Globus pallidus (tissue), 1 donor: Measurements from ENCODE around the gene EGFL8.

ENCODE experiments used
- DNase-seq: peaks from one replicate; pipeline ENCODE4 v3.0.0-alpha.2; 2015; ENCODE audit warnings: low spot score

Gene EGFL8

DNA sequence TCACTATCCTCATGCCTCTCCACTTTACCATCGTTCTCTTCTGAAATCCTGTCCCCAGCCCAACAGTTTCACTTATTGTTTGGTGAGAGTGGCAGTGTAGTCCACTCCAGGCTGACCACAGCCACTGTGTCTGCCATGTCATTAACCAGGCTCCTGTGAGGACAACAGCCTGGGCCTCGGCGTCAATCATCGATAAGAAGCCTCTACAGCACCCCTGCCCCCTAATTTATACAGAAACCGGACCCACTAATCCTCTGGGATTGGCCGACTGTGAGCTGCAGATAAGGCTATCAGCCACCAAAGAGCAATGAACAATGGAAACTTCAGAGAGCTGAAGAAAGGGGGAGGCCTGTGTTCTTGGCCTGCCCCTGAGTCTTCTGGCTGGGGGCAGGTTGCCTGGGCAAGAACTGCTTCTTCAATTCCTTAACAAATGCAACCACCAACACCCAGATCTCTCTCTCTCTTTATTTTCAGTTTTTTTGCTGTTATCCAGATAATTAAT lies 3.4 kb downstream of the EGFL8 start:
- DNase-seq = no peak

DNA sequence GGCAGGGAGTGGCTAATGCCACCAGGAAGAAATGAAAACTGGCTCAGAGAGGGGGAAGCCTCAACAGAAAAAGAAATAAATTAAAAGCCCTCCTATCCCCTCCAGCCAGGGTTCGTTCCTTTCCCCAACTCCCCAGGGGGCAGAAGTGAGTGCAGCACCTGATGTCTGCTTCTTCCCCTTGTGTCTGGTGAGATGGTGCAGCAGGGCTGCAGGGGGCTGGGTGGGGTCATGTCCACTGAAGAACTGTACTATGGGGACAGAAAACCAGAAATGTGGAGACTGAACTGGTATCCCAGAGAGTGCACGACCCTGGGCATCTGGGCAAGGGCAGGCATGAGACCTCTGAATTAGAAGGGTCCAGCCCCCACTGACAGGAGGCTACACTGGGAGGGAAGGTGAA lies 4.0 kb downstream of the EGFL8 start:
- DNase-seq = no peak

GRCh38 chr6:32168807-32169591 lies 4.6 kb downstream of the EGFL8 start:
- no peak for DNase-seq

GRCh38 chr6:32170294-32170693 lies 5.9 kb downstream of the EGFL8 start:
- no peak for DNase-seq

- DNase-seq = no peak
Observed at GRCh38 chr6:32171234-32171633, 6.8 kb downstream of the EGFL8 start.

GRCh38 chr6:32173051-32173727 lies 8.8 kb downstream of the EGFL8 start:
- no peak for DNase-seq

DNA sequence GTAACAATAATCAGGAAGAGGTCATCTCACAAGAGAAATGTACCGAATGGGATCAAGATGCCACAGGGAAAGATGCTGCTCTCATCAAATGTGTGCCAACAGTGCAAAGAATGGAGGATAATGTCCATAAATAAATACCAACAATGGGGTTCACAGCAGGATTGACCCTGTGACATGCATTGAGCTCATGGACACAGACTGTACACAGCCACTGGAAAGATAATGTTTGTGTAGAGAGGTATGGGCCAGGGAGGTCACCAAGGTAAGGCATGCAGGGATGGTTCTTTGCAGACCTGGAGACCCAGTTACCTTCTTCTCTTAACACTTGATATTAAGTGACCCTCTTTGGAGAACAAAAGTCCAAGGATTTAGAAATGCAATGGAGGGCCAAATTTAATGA lies 10.0 kb downstream of the EGFL8 start:
- no peak for DNase-seq

GRCh38 chr6:32175322-32175710 lies 10.9 kb downstream of the EGFL8 start:
- DNase-seq = no peak

DNA sequence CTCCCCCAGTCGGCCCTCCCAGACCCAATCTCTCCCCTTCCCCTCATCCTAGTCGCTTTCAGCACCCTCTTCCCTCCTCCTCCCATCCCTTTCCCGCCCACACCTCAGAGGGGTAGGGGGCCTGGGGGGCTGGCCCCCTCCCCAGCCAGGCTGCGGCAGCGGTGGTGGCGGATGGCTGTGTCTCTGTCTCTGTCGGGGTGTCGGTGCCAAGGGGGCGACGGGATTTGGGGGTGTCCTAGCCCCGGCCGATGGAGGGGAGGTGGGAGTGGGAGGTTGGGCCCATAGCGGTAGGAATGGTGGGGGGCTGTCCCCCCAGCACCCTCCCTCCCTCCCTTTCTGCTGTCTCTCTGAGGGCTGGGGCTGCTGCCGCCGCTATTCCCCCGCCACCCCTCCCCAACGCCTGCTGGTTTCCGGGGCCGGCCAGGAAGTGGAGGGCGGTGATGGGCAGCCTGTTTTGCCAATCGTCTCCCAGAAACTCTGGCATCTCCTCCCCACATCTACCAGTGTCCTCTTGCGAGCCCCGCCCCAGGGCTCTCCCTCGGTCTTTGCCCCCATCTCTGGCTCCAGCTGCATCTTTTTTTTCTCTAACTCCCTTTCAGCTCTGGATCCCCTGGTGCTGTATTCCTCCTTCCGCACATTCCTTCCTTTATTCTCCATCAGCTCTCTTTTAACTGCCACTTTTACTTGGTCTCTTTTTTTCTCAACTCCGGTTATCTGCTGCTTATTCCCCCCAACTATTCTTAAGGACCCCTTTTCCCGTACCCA lies 11.5 kb downstream of the EGFL8 start, which contains the start of gene AGPAT1:
TSS of gene AGPAT1 (minus strand) at position 374 of the 765 bp plus-strand sequence. CDS start 4,588 bp downstream, outside the sequence.
- peak; percentile 99 for DNase-seq

- peak; percentile 63 for DNase-seq
Observed at GRCh38 chr6:32176476-32177182, 12.2 kb downstream of the EGFL8 start.

DNA sequence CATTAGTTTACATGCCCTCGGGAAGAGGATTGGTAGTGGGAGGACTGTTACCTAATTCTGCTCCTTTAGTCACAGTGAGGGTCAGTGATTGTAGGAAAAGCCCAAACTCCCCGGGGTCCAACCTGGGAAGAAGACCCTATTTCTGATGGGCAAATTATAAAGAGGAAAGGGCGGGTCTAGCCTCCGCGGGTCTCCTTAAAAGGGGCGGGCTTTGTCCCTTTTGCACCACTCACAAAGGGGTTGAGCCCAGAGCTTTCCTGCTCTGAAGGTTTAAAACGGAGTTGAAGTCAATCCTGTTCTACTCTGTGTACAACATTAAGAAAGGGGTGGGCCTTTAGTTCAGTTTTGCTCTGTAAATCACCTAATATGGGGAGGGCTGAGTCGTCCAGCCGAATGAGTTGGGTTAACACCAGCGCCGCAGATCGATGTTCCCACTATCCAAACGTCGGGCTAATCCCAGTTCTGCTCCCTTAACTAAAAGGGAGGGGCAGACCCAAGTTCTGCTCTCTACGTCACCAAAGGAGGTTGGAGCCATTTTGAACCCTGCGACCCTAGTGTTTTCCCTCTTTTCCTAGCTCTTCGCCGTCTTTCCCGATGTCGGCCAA lies 12.9 kb downstream of the EGFL8 start:
- no peak for DNase-seq

DNA sequence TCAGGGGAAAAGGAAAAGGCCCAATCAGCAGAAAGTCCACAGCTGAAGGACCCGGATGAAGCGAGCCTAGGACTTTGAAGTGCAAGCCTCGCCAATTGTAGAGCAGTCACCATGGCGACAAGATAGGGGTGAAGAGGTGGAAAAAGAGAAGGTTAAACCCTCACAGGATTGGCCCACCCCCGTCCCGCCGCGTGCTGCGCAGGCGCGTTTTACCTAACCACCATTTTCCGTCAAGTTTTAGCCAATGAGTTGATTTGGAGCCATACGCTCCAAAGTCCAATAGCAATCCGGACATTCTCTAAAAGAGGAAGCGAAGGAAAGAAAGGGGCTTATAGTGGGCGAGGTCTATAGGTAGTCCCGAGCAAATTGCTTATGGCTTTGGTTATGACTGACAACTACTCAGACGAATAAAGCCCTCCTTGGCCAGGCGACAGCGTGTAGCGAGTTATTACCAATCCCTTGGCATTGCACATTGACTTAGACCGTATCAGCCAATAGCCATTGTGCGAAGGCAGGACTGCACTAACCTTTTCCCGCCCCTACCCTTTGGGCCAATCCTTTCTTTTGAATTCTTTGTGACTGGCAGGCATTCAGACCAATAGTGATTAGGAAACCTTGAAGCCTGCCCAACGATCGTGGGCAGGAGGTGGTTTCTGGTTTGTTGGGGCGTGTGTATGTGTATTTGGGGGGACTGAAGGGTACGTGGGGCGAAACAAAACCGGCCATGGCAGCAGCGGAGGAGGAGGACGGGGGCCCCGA lies 13.6 kb downstream of the EGFL8 start, which contains the start of gene RNF5:
TSS of gene RNF5 (plus strand) at position 618 of the 759 bp plus-strand sequence. CDS start at position 725, 107 bp downstream.
- DNase-seq = peak; percentile 100

DNA sequence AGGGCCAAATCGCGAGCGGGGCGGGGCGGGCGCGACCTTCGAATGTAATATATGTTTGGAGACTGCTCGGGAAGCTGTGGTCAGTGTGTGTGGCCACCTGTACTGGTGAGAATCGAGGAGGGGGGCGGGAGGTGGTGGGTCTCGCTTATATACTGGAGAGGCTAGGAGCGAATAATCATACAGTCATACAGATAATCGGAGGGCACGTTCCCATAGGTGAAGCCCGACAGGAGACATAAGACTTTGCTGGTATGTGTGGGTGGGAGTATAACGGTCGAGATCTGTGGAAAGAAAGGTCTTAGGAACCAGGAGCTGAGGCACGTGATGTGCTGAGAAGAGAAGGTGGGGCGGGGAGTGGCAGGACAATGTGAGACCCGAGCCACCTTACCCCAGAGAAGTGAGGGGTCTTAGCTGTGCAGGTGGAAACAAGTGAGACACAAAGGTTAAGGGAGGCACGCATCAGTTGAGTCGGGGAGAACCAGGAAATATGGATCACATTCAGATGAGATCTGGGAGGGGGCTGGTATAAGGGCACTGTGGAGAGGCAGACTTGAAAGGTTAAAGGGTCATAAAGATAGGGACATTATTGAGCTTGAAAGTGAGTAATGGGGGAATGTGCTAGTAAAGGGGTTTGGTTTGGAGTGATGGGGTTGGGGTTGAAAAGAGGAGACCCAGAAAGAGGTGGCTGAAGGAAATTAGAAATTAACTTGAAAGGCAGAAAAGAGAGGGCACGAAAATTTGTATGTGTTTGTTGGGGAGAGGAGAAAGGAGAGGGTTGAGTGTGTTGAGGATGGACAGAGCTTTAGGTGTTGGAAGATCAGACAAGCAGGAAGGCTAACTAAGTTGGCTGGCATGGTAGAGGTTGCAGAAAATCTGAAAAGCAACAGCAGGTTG lies 14.4 kb downstream of the EGFL8 start:
- no peak for DNase-seq

DNA sequence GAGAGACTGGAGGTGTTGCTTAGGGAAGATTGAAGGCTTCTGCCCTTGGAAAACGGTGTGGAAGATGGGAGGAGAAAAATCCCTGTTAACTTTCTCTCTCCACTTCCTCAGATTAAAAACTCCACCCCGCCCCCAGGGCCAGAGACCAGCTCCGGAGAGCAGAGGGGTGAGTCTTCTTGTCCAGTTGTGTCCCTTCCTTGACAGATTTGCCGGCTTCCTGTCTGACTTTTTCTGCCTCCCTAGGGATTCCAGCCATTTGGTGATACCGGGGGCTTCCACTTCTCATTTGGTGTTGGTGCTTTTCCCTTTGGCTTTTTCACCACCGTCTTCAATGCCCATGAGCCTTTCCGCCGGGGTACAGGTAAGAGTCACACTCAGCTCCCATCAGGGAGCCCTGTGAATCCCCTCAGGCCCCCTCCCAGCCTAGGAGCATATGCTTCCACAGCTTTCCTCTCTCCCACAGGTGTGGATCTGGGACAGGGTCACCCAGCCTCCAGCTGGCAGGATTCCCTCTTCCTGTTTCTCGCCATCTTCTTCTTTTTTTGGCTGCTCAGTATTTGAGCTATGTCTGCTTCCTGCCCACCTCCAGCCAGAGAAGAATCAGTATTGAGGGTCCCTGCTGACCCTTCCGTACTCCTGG lies 15.5 kb downstream of the EGFL8 start:
- no peak for DNase-seq

GRCh38 chr6:32181148-32181702 lies 16.8 kb downstream of the EGFL8 start:
- DNase-seq = no peak

DNA sequence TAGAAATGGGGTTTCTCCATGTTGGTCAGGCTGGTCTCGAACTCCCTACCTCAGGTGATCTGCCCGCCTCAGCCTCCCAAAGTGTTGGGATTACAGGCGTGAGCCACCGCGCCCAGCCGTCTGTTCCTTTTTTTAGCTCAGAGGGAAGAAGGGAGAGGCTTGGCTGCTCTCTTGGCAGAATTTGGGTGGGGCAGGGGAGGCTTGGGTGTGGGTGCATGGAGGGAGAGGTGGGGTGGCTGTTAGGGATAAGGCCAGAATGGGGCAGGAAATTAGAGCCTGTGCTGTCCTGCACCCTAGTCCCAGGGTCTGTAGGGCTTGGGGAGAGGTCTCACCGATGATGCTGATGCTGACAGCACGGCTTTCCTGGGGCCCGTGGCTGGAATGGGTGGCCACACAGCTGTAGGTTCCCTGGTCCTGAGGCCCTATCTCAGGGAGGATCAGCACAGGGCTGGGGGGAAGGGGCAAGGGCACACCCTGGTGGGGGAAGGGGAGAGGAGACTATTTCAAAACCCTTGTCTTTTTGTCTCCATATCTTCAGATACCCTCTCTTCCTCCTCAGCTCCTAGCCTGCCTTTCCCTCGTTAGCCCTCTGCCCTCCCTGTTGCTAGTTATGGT lies 17.6 kb downstream of the EGFL8 start:
- no peak for DNase-seq

DNA sequence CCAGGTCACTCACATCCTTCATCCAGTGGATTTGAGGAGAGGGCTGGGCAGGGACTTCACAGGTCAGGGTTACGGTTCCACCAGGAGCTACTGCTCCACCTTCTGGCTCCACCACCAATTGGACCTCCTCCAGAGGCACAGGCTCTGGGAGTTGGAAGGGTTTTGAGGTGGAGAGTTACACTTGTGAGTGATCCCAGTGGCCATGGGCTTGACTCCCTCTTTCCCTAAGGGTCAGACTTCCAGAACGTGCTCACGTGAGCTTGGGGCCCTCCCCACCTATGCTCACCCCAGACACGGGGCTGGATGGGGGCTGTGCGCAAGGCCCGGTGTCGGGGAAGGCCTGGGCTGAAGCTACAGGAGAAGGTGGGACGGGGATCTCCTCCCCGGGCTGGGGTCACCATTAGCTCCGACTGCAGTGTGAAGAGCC lies 18.2 kb downstream of the EGFL8 start:
- no peak for DNase-seq

GRCh38 chr6:32183030-32183429 lies 18.6 kb downstream of the EGFL8 start:
- no peak for DNase-seq
